Retinal pigment epithelial cell (primary cell): Measurements from ENCODE around the gene RAB3C.

Experiments
- DNase-seq: peaks from one replicate; pipeline ENCODE4 v3.0.0-alpha.2; 2010; ENCODE audit warnings: low read depth
- H3K4me3 ChIP-seq: 2 replicates; pipeline ENCODE4 v1.5.1; 2011; ENCODE audit warnings: mild to moderate bottlenecking, low read length, control low read depth, moderate library complexity
- CTCF ChIP-seq: conservative IDR thresholded peaks from 2 replicates; pipeline ENCODE4 v1.5.1; 2011; ENCODE audit warnings: low read depth, low read length, control low read depth, inconsistent platforms

The RAB3C gene

DNA sequence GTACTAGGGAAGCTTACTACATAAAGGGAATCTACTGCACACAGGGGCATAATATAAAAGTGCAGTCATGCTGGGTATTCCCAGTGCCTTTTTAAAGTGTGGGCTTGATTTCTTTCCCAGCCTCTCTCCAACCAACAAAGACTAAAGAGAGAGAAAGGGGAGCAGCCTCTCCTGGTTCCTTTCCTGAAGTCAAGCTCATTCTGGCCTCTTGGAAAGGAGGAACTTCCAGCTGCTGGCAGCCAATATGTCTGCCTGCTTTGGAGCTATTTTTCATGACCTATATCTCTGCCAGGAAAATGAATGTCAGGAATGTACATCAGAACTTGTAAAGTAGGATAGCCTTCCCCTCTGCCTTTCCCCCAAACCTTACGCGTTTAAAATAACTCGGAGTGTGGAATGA is 57.1 kb downstream of the RAB3C start:
- no peak overlapping the region for H3K4me3 ChIP-seq
- TF ChIP-seq CTCF = no peak
- DNase-seq = no peak

DNA sequence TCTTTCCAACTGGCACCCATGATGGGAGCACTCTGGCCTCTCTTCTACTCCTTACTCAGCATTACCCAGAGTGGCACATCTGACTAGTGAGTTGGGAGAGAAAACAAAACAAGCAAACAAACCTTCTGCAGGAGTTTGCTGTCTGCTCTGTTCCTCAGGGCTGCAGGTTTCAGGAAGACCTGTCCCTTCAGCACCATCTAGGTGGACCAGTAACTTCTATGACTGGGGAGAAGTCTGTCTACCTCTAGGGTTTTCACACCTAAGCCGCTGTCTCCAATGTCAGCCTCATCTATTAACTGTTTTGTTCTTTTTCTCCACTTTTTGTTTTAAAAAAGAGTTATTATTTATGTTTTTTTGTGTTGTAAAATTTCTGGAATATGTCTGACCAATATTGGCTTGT is 58.7 kb downstream of the RAB3C start:
- DNase-seq = no peak
- TF ChIP-seq CTCF = no peak
- no peak overlapping the region for H3K4me3 ChIP-seq

DNA sequence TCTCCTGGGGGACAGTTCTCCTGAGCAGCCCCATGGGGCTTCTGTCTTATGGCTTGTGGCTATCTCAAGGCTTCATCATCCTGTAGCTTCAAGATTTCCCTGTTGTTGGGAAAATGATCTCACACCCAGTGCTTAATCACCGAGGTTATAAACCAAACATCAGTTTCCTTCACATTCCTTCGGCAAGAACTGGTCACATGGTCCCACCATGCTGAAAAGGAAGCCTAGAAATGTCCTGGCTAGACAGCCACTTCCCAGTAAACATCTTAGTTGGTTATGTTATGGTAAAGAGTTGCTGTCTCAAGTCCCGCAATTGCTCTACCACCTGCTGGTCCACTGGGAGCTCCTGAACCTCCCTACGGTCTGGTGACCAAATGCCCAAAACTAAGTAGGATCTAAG is 66.0 kb downstream of the RAB3C start:
- no peak for DNase-seq
- no peak overlapping the region for H3K4me3 ChIP-seq
- no peak for TF ChIP-seq CTCF

GRCh38 chr5:58649716-58650115 is 66.8 kb downstream of the RAB3C start:
- no peak for DNase-seq
- no peak for TF ChIP-seq CTCF
- no peak overlapping the region for H3K4me3 ChIP-seq

DNA sequence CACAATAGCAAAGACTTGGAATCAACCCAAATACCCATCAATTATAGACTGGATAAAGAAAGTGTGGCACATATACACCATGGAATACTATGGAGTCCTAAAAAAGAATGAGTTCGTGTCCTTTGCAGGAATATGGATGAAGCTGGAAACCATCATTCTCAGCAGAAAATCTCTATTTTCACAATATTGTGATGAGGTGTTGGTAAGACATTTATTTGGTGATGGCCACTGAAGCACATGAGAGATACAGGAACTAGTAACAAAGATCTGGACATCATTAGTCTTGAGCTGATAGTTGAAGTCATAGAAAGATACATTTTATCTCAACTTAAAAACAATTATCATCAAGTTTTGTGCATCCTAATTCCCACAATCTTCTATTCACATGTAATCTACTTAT is 70.6 kb downstream of the RAB3C start:
- no peak overlapping the region for H3K4me3 ChIP-seq
- no peak for TF ChIP-seq CTCF
- DNase-seq = no peak

DNA sequence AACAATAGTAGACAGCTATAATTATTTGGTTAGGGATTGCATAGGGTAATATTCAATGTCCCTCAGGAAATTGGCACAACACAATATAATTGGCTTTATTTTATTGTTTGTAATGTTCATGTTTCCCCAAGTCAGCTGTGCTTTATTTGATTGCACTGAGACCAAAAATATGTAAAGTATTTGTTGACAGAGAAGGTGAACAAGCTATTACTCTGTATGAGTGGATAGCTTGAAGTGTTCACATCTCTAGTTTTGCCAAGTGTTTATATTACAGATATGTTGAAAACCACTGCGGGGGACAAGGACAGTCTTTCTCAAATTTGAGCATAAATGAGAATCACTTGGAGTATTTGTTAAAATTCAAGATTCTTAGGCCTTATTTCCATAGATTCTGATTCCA is 83.3 kb downstream of the RAB3C start:
- no peak for DNase-seq
- no peak for TF ChIP-seq CTCF
- no peak overlapping the region for H3K4me3 ChIP-seq

DNA sequence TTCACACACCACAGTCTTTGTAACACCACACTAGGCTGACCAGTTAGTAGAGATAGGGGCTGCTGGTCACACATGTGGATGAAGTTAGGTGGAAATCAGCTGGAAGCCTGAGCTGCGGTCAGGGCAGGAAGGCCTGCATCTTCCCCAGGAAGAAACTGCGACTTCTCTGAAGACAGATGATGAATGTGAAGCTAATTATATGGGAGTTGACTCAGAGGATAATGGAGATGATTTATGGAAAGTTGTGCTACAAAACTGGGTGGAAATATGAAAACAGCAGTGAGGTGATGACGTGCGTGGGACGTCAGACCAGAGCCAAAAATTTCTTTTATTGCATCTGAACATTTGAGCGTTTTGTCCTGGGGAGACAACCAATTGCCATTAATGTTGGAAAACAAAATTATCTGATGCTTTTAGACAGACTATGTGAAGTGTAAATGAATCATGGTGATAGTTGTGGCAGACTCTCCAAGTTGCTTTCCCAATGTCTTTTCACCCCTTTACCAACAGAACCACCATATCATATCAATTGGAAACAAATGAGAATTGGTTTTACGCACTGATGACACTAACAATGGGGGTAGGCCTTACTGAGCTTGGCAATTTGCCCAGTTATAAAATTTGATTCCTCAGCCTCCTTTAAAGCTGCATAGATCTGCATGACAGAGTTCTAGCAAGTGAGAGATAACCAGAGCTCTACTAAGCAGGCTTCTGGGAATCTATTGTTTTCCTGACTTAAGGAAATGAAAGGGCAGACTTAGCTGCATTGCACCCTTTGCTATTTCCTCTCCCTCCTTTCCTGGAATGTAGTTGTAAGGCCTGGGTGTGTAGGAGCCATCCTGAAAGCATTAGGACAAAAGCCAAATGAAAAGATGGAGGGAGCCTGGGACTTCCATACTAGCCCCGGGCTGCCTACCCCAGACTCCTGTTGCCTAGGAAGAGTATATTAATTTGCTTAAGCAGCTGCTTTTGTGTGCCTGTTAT is 84.0 kb downstream of the RAB3C start:
- TF ChIP-seq CTCF = no peak
- H3K4me3 ChIP-seq = no peak overlapping the region
- DNase-seq = no peak
